ACC112 (cell line): ENCODE data around the gene SKIC2.

ENCODE experiments used
- H2AFZ ChIP-seq: fragments of 200-600 bp; sonication (generic); one replicate; pipeline ENCODE4 v1.6.0; 2017; ENCODE audit warnings: antibody characterized with exemption, low read length; ENCODE audit not compliant: unreplicated experiment
- H3K27ac ChIP-seq: fragments of 200-600 bp; sonication (generic); 2 replicates; pipeline ENCODE4 v1.5.1; 2014; ENCODE audit warnings: low read depth, mild to moderate bottlenecking, antibody characterized with exemption, low read length, moderate library complexity
- H3K27me3 ChIP-seq: fragments of 200-600 bp; sonication (generic); 2 replicates; pipeline ENCODE4 v1.6.1; 2014; ENCODE audit warnings: mild to moderate bottlenecking, antibody characterized with exemption, low read length, moderate library complexity, mixed read lengths; ENCODE audit not compliant: insufficient read depth
- H3K36me3 ChIP-seq: fragments of 200-600 bp; sonication (generic); 2 replicates; pipeline ENCODE4 v1.6.1; 2016; ENCODE audit warnings: mild to moderate bottlenecking, antibody characterized with exemption, low read length, moderate library complexity, mixed read lengths; ENCODE audit not compliant: insufficient read depth
- H3K4me1 ChIP-seq: fragments of 200-600 bp; sonication (generic); one replicate; pipeline ENCODE4 v1.6.1; 2016; ENCODE audit warnings: low read length, mixed read lengths; ENCODE audit not compliant: insufficient read depth, unreplicated experiment, control insufficient read depth
- H3K4me3 ChIP-seq: fragments of 200-600 bp; sonication (generic); 2 replicates; pipeline ENCODE4 v1.5.1; 2014; ENCODE audit warnings: mild to moderate bottlenecking, low read depth, low read length
- H3K79me2 ChIP-seq: fragments of 200-600 bp; sonication (generic); one replicate; pipeline ENCODE4 v1.6.0; 2016; ENCODE audit warnings: low read length; ENCODE audit not compliant: control insufficient read depth, unreplicated experiment, insufficient read depth

Gene SKIC2

DNA sequence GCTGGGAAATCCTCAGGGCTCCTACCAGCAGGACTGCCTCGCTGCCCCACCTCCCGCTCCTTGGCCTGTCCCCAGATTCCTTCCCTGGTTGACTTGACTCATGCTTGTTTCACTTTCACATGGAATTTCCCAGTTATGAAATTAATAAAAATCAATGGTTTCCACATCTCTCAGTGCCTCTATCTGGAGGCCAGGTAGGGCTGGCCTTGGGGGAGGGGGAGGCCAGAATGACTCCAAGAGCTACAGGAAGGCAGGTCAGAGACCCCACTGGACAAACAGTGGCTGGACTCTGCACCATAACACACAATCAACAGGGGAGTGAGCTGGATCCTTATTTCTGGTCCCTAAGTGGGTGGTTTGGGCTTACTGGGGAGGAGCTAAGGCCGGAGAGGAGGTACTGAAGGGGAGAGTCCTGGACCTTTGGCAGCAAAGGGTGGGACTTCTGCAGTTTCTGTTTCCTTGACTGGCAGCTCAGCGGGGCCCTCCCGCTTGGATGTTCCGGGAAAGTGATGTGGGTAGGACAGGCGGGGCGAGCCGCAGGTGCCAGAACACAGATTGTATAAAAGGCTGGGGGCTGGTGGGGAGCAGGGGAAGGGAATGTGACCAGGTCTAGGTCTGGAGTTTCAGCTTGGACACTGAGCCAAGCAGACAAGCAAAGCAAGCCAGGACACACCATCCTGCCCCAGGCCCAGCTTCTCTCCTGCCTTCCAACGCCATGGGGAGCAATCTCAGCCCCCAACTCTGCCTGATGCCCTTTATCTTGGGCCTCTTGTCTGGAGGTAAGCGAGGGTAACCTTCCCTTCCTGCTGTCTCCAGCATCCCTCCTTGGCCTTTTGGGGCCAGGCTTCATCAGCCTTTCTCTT lies 13.2 kb upstream of the SKIC2 start, which contains the start of gene CFB:
CFB (plus strand) TSS at position 589 of the 863 bp plus-strand sequence; CDS start at position 716, 127 bp downstream.
- H3K79me2 ChIP-seq = peaks cover 5% of the 10 kb centered on the region
- H3K36me3 ChIP-seq = no peaks in the 10 kb centered on the region
- peaks cover 43% of the 10 kb centered on the region for H3K4me1 ChIP-seq
- H2AFZ ChIP-seq = peak within 1 kb of the TSS; percentile 35
- H3K27ac ChIP-seq = peak within 1 kb of the TSS; percentile 91
- H3K4me3 ChIP-seq = peak within 1 kb of the TSS; percentile 73
- no peaks in the 10 kb centered on the region for H3K27me3 ChIP-seq

GRCh38 chr6:31946370-31946885 lies 12.5 kb upstream of the SKIC2 start:
- no peak overlapping the region for H2AFZ ChIP-seq
- H3K4me3 ChIP-seq = peak overlapping the region; percentile 73
- peaks cover 43% of the 10 kb centered on the region for H3K4me1 ChIP-seq
- H3K27me3 ChIP-seq = no peaks in the 10 kb centered on the region
- no peaks in the 10 kb centered on the region for H3K36me3 ChIP-seq
- peak overlapping the region; percentile 91 for H3K27ac ChIP-seq
- H3K79me2 ChIP-seq = peaks cover 5% of the 10 kb centered on the region

DNA sequence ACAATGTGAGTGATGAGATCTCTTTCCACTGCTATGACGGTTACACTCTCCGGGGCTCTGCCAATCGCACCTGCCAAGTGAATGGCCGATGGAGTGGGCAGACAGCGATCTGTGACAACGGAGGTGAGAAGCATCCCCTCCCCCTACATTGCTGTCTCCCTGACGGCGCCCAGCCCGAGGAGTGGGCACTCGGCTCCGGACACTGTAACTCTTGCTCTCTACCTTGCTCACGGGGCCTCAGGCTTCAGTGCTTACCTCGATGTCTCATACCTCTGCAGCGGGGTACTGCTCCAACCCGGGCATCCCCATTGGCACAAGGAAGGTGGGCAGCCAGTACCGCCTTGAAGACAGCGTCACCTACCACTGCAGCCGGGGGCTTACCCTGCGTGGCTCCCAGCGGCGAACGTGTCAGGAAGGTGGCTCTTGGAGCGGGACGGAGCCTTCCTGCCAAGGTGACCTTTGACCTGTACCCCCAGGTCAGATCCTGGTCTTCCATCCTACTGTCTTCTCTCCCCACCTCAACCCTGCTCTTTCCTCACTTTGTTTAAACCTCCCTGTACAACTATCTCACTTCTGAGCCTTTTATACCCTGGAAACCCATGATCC lies 11.8 kb upstream of the SKIC2 start:
- no peaks in the 10 kb centered on the region for H3K27me3 ChIP-seq
- 0 out of 2 replicates have a peak, but pooled peaks cover 5% of the 10 kb centered on the region for H3K36me3 ChIP-seq
- H3K4me1 ChIP-seq = peaks cover 43% of the 10 kb centered on the region
- H3K4me3 ChIP-seq = peak overlapping the region; percentile 73; the same call in 1 of the 2 replicates
- no peak overlapping the region for H3K27ac ChIP-seq
- H2AFZ ChIP-seq = no peak overlapping the region
- peaks cover 5% of the 10 kb centered on the region for H3K79me2 ChIP-seq

GRCh38 chr6:31947864-31948263 lies 11.1 kb upstream of the SKIC2 start:
- Histone ChIP-seq H3K4me3 (no peak overlapping the region), H3K79me2 (peaks cover 5% of the 10 kb centered on the region), H2AFZ (no peak overlapping the region), H3K27me3 (no peaks in the 10 kb centered on the region), H3K27ac (peak overlapping the region; percentile 51; the same call in 1 of the 2 replicates), H3K4me1 (peaks cover 43% of the 10 kb centered on the region), H3K36me3 (0 out of 2 replicates have a peak, but pooled peaks cover 5% of the 10 kb centered on the region)

DNA sequence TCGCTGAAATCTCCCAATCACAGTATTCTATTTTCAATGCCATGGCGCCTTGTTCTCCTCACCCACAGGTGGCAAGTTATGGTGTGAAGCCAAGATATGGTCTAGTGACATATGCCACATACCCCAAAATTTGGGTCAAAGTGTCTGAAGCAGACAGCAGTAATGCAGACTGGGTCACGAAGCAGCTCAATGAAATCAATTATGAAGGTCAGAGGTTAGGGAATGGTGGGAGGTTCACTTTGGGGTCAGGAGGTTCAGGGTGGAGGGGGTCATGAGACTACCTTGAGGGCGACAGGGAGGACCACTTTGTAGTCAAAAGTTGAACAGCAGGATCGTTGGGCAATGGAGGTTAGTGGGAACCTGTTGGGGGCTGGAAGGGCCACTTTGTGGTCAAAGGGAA lies 10.7 kb upstream of the SKIC2 start:
- Histone ChIP-seq H3K36me3 (0 out of 2 replicates have a peak, but pooled peaks cover 5% of the 10 kb centered on the region), H3K27me3 (no peaks in the 10 kb centered on the region), H3K4me3 (no peak overlapping the region), H2AFZ (no peak overlapping the region), H3K79me2 (peaks cover 5% of the 10 kb centered on the region), H3K27ac (peak overlapping the region; percentile 51; the same call in 1 of the 2 replicates), H3K4me1 (peaks cover 43% of the 10 kb centered on the region)

- Histone ChIP-seq H3K27me3 (no peaks in the 10 kb centered on the region), H3K36me3 (0 out of 2 replicates have a peak, but pooled peaks cover 5% of the 10 kb centered on the region), H3K79me2 (peaks cover 5% of the 10 kb centered on the region), H3K4me1 (peaks cover 43% of the 10 kb centered on the region), H3K27ac (peak overlapping the region; percentile 51), H2AFZ (no peak overlapping the region), H3K4me3 (peak overlapping the region; percentile 14; the same call in 1 of the 2 replicates)
Observed at GRCh38 chr6:31948753-31949413, 10.1 kb upstream of the SKIC2 start.

GRCh38 chr6:31949926-31950548 lies 8.9 kb upstream of the SKIC2 start:
- Histone ChIP-seq H2AFZ (no peak overlapping the region), H3K4me1 (peaks cover 39% of the 10 kb centered on the region), H3K27ac (no peak overlapping the region), H3K79me2 (peaks cover 5% of the 10 kb centered on the region), H3K4me3 (no peak overlapping the region), H3K27me3 (no peaks in the 10 kb centered on the region), H3K36me3 (0 out of 2 replicates have a peak, but pooled peaks cover 5% of the 10 kb centered on the region)

GRCh38 chr6:31952140-31952805 lies 6.7 kb upstream of the SKIC2 start:
- peaks cover 16% of the 10 kb centered on the region for H3K36me3 ChIP-seq
- H3K4me3 ChIP-seq = no peak overlapping the region
- H2AFZ ChIP-seq = no peak overlapping the region
- H3K27me3 ChIP-seq = no peaks in the 10 kb centered on the region
- peaks cover 24% of the 10 kb centered on the region for H3K4me1 ChIP-seq
- peaks cover 5% of the 10 kb centered on the region for H3K79me2 ChIP-seq
- H3K27ac ChIP-seq = peak overlapping the region; percentile 4; the same call in 1 of the 2 replicates

GRCh38 chr6:31952890-31953289 lies 6.1 kb upstream of the SKIC2 start:
- H3K79me2 ChIP-seq = peaks cover 11% of the 10 kb centered on the region

More at GRCh38 chr6:31952890-31953289, 6.1 kb upstream of the SKIC2 start:
- Histone ChIP-seq H3K4me3 (no peak overlapping the region), H3K27ac (no peak overlapping the region), H3K27me3 (no peaks in the 10 kb centered on the region), H3K4me1 (peaks cover 26% of the 10 kb centered on the region), H3K36me3 (peaks cover 17% of the 10 kb centered on the region), H2AFZ (no peak overlapping the region)
